Activated naive CD8-positive, alpha-beta T cell (primary cell): Measurements from ENCODE around the gene TAF1D.
A peak's percentile ranks its signal among the peaks of the same experiment; 100 is the strongest.

Experiments used
- H3K27ac Mint-ChIP-seq: one replicate; pipeline ENCODE4 v1.8.0; 2021; ENCODE audit warnings: mixed read lengths
- H3K27me3 Mint-ChIP-seq: one replicate; pipeline ENCODE4 v1.8.0; 2021; ENCODE audit warnings: mixed read lengths
- H3K36me3 Mint-ChIP-seq: one replicate; pipeline ENCODE4 v1.8.0; 2021; ENCODE audit warnings: mixed read lengths
- H3K4me1 Mint-ChIP-seq: one replicate; pipeline ENCODE4 v1.8.0; 2021; ENCODE audit warnings: low read depth, mixed read lengths
- H3K4me3 Mint-ChIP-seq: one replicate; pipeline ENCODE4 v1.8.0; 2021; ENCODE audit warnings: mild to moderate bottlenecking, mixed read lengths
- H3K9me3 Mint-ChIP-seq: one replicate; pipeline ENCODE4 v1.8.0; 2021; ENCODE audit warnings: low read depth, mixed read lengths

Gene TAF1D

DNA sequence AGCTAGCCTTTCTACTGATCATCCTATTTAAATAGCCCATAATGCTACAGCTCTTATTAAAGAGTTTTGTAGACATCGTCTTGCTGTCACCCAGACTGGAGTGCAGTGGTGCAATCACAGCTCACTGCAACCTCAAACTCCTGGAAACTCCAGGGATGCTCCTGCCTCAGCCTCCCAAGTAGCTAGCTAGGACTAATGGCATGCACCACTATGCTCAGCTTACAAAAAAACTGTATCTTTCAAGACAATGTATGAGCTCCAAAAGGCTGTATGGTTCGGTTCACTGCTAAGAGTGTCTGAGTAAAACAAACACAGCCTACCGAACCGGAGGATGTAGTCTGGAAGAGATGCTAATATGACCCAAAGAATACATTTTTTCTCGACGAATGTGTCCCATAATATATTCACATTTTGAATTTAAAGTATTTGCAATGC is 2.6 kb downstream of the TAF1D start:
- peak overlapping the region; percentile 100 for H3K27ac Mint-ChIP-seq
- H3K36me3 Mint-ChIP-seq = peaks cover 47% of the 10 kb centered on the region
- H3K4me3 Mint-ChIP-seq = peak overlapping the region; percentile 100
- H3K4me1 Mint-ChIP-seq = peaks cover 59% of the 10 kb centered on the region
- no peaks in the 10 kb centered on the region for H3K9me3 Mint-ChIP-seq
- no peaks in the 10 kb centered on the region for H3K27me3 Mint-ChIP-seq

DNA sequence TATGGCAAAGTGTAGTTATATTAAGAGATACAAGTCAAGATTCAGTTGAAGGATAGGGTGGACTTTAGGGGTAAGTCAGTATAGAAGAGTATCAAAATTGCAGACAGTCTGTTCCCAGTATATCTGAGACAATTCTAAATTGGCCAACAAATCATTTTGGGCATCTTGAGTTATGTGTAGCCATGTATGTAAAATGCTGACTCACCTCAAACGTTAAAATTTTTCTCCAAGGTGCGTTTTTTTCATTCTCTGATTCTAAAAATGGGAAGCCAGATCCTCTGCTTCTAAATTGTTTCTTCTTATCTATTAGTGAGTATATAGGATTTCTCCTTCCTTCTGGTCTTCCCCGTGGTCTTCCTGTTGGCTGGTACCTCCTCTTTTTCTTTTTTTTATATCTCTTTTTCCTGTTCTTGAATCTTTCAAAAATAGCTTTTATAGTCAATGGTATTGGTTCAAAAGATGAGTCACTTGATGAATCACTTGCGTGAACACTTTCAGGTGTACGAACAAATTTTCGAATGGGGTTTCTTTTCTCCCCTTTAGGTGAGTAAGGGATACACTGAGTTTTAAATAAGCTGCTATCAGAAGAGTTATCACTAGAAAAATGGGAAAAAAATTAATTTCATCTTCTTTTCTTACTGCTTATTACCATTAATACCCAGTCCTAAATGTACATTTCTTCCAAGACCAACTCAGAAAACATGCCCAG is 3.2 kb downstream of the TAF1D start:
- Mint-ChIP-seq H3K4me3 (peak overlapping the region; percentile 100), H3K9me3 (no peaks in the 10 kb centered on the region), H3K4me1 (peaks cover 62% of the 10 kb centered on the region), H3K27ac (peak overlapping the region; percentile 100), H3K36me3 (peaks cover 47% of the 10 kb centered on the region), H3K27me3 (no peaks in the 10 kb centered on the region)

DNA sequence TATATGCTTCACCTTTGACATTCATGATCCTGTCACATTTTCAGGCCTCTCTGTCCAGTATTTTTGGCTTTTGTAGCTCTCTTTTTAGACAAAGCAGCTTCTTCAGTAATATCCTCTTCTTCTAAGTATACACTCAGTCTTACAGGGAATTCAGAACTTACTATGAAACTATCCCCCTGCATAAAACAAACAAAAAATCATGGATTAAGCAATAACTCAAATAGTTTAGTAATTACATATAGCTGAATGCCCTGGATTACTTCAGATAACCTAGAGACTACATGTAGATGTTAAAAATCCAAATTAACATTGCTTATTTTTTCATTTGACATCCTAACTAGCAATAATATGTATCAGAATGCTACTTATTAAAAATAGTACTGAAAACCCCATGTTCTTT is 5.2 kb downstream of the TAF1D start:
- H3K4me1 Mint-ChIP-seq = peaks cover 62% of the 10 kb centered on the region
- peak overlapping the region; percentile 84 for H3K27ac Mint-ChIP-seq
- H3K4me3 Mint-ChIP-seq = peak overlapping the region; percentile 100
- no peaks in the 10 kb centered on the region for H3K27me3 Mint-ChIP-seq
- peaks cover 47% of the 10 kb centered on the region for H3K36me3 Mint-ChIP-seq
- no peaks in the 10 kb centered on the region for H3K9me3 Mint-ChIP-seq

DNA sequence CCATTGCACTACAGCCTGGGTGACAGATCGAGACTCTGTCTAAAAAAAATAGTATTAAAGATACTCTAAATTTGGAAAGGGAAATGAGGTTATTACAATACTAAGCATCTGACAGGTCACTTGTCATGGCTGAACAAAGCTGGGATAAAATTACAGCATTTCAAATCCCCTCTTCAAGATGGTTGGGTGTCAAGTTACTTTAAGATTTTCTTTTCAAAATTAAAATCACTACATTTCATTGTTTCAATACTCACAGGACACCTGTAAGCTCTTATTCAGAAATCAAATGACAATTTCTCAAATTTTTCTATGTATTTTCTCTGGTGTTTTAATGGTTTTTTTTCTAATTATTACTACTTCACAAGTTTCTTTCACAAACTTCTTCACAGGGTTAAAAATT is 5.7 kb downstream of the TAF1D start:
- peaks cover 62% of the 10 kb centered on the region for H3K4me1 Mint-ChIP-seq
- H3K27ac Mint-ChIP-seq = peak overlapping the region; percentile 84
- no peaks in the 10 kb centered on the region for H3K27me3 Mint-ChIP-seq
- H3K36me3 Mint-ChIP-seq = peaks cover 46% of the 10 kb centered on the region
- peak overlapping the region; percentile 100 for H3K4me3 Mint-ChIP-seq
- no peaks in the 10 kb centered on the region for H3K9me3 Mint-ChIP-seq

DNA sequence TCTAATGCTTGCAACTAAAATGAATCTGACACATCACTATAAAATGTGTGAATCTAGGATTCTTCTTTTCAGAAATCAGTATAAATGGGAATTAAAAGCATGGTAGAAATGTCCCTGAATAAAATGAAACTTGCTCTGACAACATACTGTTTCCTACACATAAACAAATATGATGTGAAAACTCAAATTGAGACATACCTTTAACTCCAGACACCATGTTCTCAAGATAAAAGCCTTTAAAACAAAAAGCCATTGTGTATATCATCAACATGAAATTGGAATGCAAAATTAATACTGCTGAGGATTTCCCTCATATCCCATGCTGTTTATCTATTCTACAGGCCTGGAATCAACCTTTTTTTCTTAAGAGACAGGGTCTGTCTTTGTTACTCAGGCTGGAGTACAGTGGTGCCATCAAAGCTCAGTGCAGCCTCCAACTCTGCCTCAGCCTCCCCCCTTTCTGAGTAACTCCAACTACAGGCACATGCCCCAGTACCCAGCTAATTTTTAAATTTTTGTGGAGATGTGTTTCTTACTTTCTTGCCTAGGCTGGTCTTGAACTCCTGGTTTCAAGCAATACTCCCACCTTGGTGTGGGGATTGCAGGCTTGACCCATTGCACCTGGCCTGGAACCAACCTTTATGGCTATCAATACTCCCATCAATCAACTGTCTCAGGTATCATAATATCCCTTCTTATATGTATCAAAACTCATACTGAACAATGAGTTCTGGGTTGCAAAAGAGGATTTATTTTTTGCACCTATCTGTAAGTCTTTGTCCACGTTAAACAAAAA is 6.7 kb downstream of the TAF1D start:
- Mint-ChIP-seq H3K4me1 (peaks cover 61% of the 10 kb centered on the region), H3K27me3 (no peaks in the 10 kb centered on the region), H3K27ac (peak overlapping the region; percentile 84), H3K4me3 (peak overlapping the region; percentile 100), H3K9me3 (no peaks in the 10 kb centered on the region), H3K36me3 (peaks cover 38% of the 10 kb centered on the region)

DNA sequence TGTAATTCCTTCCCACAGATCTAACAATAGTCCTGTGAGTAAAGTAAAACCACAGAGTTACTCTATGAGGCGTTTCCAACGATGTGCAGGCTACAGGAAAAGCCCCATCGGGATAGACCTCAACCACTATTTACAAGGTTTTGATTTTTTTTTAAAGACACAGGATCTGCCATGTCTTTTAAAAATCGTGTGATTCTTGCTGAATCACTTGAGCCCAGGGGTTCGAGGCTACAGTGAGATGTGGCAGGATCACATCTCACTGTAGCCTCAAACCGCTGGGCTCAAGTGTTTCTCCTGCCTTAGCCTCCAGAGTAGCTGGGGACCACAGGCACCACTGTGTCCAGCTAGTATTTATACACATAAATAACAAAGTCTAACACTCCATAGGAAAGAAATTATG is 7.8 kb downstream of the TAF1D start:
- peaks cover 58% of the 10 kb centered on the region for H3K4me1 Mint-ChIP-seq
- H3K36me3 Mint-ChIP-seq = peaks cover 34% of the 10 kb centered on the region
- peak overlapping the region; percentile 100 for H3K4me3 Mint-ChIP-seq
- no peaks in the 10 kb centered on the region for H3K27me3 Mint-ChIP-seq
- peak overlapping the region; percentile 73 for H3K27ac Mint-ChIP-seq
- no peaks in the 10 kb centered on the region for H3K9me3 Mint-ChIP-seq

DNA sequence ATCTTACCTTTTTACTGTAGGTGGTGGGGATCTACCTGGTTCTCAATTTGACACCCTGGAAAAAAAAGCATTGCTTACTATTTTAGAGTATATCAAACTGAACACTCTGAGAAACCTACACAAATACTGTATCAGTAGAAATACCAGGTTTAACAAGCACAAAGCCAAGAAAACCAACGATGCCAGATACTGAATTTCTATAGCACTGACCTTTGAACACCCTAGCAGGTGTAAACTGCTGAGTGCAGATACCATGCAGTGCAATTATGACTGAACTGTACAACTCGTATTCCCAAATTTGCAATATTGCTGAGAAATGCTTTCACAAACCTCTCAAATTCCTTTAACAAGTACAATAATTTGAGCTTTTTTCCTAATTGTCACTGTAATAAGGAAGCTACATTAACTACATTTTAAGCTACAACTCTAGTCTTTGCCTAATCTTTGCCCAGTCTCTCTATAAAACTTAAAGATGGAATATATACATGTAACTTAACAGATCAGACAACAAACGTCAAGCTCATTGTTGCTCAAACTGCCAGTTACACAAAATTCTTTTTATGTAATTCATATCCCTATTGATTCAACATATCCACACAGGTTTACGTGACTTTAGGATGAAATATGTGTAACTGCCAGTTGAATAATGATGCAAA is 8.9 kb downstream of the TAF1D start:
- Mint-ChIP-seq H3K9me3 (no peaks in the 10 kb centered on the region), H3K4me1 (peaks cover 47% of the 10 kb centered on the region), H3K27me3 (no peaks in the 10 kb centered on the region), H3K36me3 (peaks cover 27% of the 10 kb centered on the region), H3K4me3 (peak overlapping the region; percentile 35), H3K27ac (peak overlapping the region; percentile 75)

DNA sequence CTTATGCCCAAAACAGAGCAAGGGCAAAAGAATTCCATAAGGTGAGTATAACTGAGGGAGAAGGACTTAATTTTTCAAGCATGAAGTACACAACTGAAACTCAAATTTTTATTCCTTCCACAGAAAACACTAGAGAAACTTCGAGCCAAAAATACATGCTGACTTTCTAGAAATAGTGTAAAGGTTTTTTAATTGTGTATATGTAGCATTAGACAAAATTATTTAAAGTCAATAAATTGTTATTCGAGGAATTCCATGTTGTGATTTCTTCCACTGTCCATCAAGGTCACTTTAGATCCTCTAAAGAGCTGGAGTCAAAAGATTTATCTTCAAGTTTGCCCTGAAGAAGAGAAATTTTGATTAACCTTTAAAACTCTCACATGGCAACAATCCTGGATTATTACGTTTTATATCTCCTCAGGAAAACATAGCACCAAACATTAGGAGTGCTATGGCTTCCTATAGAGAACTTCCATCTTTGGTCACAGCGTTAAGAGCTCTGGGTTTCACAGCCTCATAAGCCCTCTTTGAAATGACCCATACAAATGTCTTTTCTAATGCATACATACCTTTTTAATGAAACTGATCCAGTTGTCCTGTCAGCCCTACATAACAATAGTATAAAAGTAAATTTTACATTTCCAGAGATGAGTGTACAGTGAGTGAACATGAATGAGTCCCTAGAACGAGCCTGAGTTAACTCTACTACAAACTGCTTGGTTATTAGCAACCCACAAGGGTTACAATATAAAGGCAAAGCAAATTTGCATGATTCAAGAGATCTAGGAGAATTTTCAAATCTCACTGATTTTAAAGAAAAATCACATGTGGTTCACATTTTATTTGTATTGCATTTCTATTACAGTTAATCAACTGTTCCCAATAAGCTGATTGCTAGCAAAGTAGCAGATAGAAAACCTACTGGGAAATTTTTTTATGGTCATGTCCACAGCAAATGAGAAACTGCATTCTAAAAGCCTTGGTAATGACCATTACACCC is 10.9 kb downstream of the TAF1D start:
- Mint-ChIP-seq H3K27ac (peak overlapping the region; percentile 34), H3K4me1 (peaks cover 29% of the 10 kb centered on the region), H3K27me3 (no peaks in the 10 kb centered on the region), H3K9me3 (no peaks in the 10 kb centered on the region), H3K4me3 (no peak overlapping the region), H3K36me3 (peaks cover 18% of the 10 kb centered on the region)

DNA sequence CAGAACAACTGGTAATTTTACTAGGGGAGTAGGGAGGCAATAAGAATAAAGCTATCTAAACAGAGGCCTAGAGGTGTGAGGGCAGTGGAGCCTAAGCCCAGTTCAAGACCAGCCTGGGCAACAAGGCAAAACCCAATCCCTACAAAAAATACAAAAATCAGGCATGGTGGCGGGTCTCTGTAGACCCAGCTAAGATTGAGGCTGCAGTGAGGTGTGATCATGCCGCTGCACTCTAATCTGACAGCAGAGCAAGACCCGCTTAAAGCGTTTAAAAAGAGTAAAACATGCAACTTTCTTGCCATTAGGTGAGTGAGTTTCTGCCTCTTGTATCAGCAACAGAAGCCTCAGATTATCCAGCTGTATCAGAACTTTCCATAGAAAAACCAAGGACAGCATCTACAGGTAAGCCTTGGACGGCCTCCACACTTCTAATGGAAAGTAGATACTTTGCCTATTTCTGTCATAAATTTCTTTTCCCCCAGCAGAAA is 12.1 kb downstream of the TAF1D start:
- Mint-ChIP-seq H3K4me3 (no peak overlapping the region), H3K27ac (peak overlapping the region; percentile 34), H3K27me3 (no peaks in the 10 kb centered on the region), H3K9me3 (no peaks in the 10 kb centered on the region), H3K36me3 (peaks cover 12% of the 10 kb centered on the region), H3K4me1 (peaks cover 17% of the 10 kb centered on the region)

DNA sequence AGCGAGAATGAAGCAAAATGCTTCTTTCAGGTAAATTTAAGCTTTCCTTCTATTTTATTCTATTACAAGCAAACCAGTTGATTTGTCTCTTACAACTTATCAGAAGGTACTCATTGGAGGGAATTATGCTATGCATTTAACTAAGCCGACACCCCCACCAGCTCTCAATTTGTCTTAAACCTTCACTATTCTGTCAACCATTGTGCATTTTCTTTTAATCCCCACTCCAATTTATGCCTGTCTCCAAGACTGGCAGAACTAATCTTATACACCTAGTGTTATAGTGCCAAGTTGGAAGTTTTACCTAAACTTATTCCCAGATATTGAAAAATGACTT is 12.5 kb downstream of the TAF1D start:
- Mint-ChIP-seq H3K4me1 (peaks cover 14% of the 10 kb centered on the region), H3K27ac (no peak overlapping the region), H3K9me3 (no peaks in the 10 kb centered on the region), H3K27me3 (no peaks in the 10 kb centered on the region), H3K36me3 (peaks cover 11% of the 10 kb centered on the region), H3K4me3 (no peak overlapping the region)

DNA sequence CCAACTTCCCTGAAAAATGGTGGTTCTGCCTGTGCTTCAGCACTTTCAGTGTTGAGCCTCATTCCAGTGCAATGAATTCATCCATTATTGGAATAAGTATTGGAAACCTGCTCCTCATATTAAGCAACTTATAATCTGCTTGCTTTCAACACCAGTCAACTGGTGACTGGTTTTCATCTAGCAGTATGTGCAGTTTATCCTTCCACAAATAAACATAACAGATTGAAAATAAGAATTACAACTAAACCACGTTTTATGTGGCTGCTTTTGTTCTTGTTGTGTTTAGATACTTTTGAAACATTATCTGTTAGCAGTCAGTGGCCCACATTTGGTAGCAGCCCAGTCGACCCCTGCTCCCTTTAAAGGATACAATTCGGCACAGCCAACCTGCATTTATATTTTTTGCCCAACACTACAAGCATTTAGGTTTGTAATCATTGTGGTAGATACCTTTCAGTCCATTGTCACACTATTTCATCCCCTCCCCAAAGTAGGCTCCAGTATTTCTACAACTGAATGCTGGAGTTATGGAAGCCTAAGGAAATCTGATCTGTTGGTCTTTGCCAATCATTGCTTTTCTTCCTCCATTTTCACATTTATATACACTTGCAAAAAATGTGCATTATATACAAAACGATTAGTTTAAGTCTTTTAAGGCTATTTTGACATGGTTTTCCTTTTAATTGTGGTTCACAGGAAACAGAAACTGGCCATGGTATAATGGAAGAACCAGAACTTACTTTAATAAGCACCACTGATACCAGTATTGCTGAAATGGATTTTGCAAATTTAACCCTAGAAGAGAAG is 13.1 kb downstream of the TAF1D start:
- no peak overlapping the region for H3K4me3 Mint-ChIP-seq
- peaks cover 11% of the 10 kb centered on the region for H3K36me3 Mint-ChIP-seq
- H3K27ac Mint-ChIP-seq = peak overlapping the region; percentile 66
- no peaks in the 10 kb centered on the region for H3K9me3 Mint-ChIP-seq
- H3K27me3 Mint-ChIP-seq = no peaks in the 10 kb centered on the region
- peaks cover 9% of the 10 kb centered on the region for H3K4me1 Mint-ChIP-seq

DNA sequence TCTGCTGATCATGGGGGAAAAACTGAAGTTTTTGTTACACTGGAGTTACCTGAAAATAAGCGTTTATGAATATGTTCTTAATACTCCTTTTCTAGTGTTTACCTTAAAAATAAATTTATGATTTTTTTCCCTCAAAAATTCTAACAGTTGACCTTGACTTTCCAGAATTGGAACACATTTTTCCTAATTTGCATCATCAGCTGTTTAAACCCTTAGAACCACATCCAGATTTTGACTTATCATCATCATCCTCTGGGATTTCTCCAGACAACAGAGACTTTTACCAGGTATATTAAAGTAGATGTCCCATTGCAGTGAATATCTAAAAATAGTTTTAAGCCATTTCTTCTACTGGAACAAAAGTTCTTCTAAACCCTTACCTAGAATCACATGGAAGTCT is 17.2 kb downstream of the TAF1D start:
- Mint-ChIP-seq H3K27me3 (no peaks in the 10 kb centered on the region), H3K36me3 (peaks cover 13% of the 10 kb centered on the region), H3K4me1 (peaks cover under 1% of the 10 kb centered on the region), H3K9me3 (no peaks in the 10 kb centered on the region), H3K4me3 (no peak overlapping the region), H3K27ac (no peak overlapping the region)

DNA sequence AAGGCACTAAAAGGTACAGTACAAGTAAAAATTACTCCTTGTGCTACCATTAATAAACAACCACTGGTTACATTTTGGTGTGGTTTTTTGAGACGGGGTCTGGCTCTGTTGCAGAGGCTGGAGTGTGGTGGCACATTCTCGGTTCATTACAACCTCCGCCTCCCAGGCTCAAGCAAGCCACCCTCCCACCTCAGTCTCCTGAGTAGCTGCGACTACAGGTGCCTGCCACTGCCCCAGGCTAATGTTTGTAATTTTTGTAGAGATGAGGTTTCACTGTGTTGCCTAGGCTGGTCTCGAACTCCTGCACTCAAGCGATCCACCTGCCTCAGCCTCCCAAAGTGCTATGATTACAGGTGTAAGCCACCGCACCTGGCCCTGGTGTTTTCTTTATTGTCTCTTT is 20.8 kb downstream of the TAF1D start:
- Mint-ChIP-seq H3K27me3 (no peaks in the 10 kb centered on the region), H3K27ac (no peak overlapping the region)

More for the DNA sequence above, 20.8 kb downstream of the TAF1D start:
- Mint-ChIP-seq H3K4me1 (peaks cover 18% of the 10 kb centered on the region), H3K4me3 (no peak overlapping the region), H3K9me3 (no peaks in the 10 kb centered on the region), H3K36me3 (peaks cover 23% of the 10 kb centered on the region)
